Panc1 (cell line): ENCODE data around the gene MAPK8IP3. TPM values are rescaled to one million over a fixed set of nuclear protein-coding genes. Genes with fewer than 3 reads are reported as not detected.

Source experiments
- ATAC-seq: fragments of 200-7000 bp; cut with Tn5 transposase; 2 replicates; pipeline ENCODE4 v1.9.1; 2020; ENCODE audit warnings: mild to moderate bottlenecking, moderate library complexity
- BruUV-seq: library from RNA; stranded (reverse); fragments of 400-500 nt; replicated peaks from 2 replicates; lab custom pipeline; 2021; lab: Mats Ljungman, UMichigan
- CTCF ChIA-PET: fragments of 300-600 bp; sonication (Branson Sonifier 250); formaldehyde crosslinking; loops from one replicate; lab custom pipeline; 2022; ENCODE audit warnings: antibody characterized with exemption; lab: Charles Lee
- POLR2A ChIA-PET: fragments of 300-600 bp; sonication (Branson Sonifier 250); formaldehyde crosslinking; loops from one replicate; lab custom pipeline; 2022; ENCODE audit warnings: antibody characterized with exemption; lab: Charles Lee
- DNase-seq: peaks from one replicate; pipeline ENCODE4 v3.0.0-alpha.2; 2010; ENCODE audit warnings: low read depth, low spot score
- H3K27ac ChIP-seq: 2 replicates; pipeline ENCODE4 v1.5.1; 2011; ENCODE audit warnings: mild to moderate bottlenecking, low read length, inconsistent platforms
- H3K27me3 ChIP-seq: fragments of 200-500 bp; sonication (Bioruptor generic); 2 replicates; pipeline ENCODE4 v1.6.0; 2014; ENCODE audit warnings: low read length, inconsistent platforms; ENCODE audit not compliant: control insufficient read depth, insufficient read depth
- H3K36me3 ChIP-seq: fragments of 200-500 bp; sonication (Bioruptor generic); 2 replicates; pipeline ENCODE4 v1.5.1; 2014; ENCODE audit warnings: inconsistent platforms, mild to moderate bottlenecking, low read length, moderate library complexity; ENCODE audit not compliant: control insufficient read depth, insufficient read depth
- H3K4me1 ChIP-seq: 2 replicates; pipeline ENCODE4 v1.5.1; 2011; ENCODE audit warnings: inconsistent platforms, mild to moderate bottlenecking, low read length, moderate library complexity; ENCODE audit not compliant: control insufficient read depth, insufficient read depth
- H3K4me3 ChIP-seq, 2 experiments: 2 replicates each; pipeline ENCODE4 v1.5.1; 2011 to 2012; ENCODE audit warnings: low read depth in 2 of 2, low read length in 2 of 2, mild to moderate bottlenecking in 2 of 2, inconsistent platforms in 1 of 2, moderate library complexity in 1 of 2
- H3K9me3 ChIP-seq: fragments of 200-500 bp; sonication (Bioruptor generic); 2 replicates; pipeline ENCODE4 v1.5.1; 2014; ENCODE audit warnings: low read depth, mild to moderate bottlenecking, inconsistent platforms, low read length, moderate library complexity; ENCODE audit not compliant: control insufficient read depth, insufficient read depth
- POLR2AphosphoS5 ChIP-seq: IDR thresholded peaks from 2 replicates; pipeline ENCODE4 v1.6.1; 2012; ENCODE audit warnings: mild to moderate bottlenecking, low read depth, low read length, moderate library complexity
- SIN3A ChIP-seq: IDR thresholded peaks from 2 replicates; pipeline ENCODE4 v1.6.1; 2012; ENCODE audit warnings: low read depth, mild to moderate bottlenecking, low read length, moderate library complexity, borderline replicate concordance; ENCODE audit not compliant: insufficient read depth
- TCF7L2 ChIP-seq: IDR thresholded peaks from 2 replicates; pipeline ENCODE4 v1.6.1; 2011; ENCODE audit warnings: mild to moderate bottlenecking, low read depth, low read length, inconsistent platforms
- in situ Hi-C: cut with HindIII; loops from 2 replicates; pipeline ENCODE4 v1.10.0; 2016; ENCODE audit warnings: low sequenced_read_pairs, low pct_unique_long_range_greater_than_20kb
- intact Hi-C: fragments of 100-400 bp; cut with micrococcal nuclease; formaldehyde crosslinking; loops from one replicate; pipeline ENCODE4 v1.10.0; 2022; ENCODE audit not compliant: unreplicated experiment
- total RNA-seq: library from RNA; stranded (reverse); gene quantifications from one replicate; pipeline ENCODE4 v1.2.1, GENCODE V29; 2021; ENCODE audit not compliant: unreplicated experiment
- TF ChIP-seq, protein P1 (sequence below): fragments of 450-650 bp; IDR thresholded peaks from 2 replicates; pipeline ENCODE4 v1.5.1; 2017; ENCODE audit warnings: mild to moderate bottlenecking
- TF ChIP-seq, protein P2 (sequence below), 2 experiments: IDR thresholded peaks; 2 replicates each; pipeline ENCODE4 v1.6.1; 2011 to 2012; ENCODE audit warnings: low read depth in 2 of 2, control low read depth in 1 of 2, low read length in 1 of 2, mild to moderate bottlenecking in 1 of 2, moderate library complexity in 1 of 2; ENCODE audit not compliant: insufficient read depth in 1 of 2

The MAPK8IP3 gene
- total RNA-seq, 1 experiment from 2014 or later = 108 TPM

DNA sequence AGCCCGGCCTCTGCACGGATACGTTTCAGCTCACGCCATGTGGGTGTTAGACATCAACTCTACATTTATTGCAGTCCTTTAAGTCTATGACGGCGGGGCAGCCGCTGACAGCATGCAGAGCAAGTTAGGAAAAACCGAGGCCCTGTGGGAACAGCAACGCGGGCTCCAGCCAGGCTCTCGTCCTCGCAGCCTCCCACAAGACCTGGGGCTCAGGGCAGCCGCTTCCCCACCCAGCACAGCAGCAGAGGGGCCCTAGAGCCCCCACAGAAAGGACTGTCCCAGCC is 70.6 kb downstream of the MAPK8IP3 start:
- Histone ChIP-seq H3K4me1 (peaks cover 61% of the 10 kb centered on the region), H3K4me3 (no peak overlapping the region), H3K27ac (peak overlapping the region; percentile 70), H3K36me3 (no peaks in the 10 kb centered on the region; the same call in 1 of the 2 replicates), H3K9me3 (no peaks in the 10 kb centered on the region), H3K27me3 (no peaks in the 10 kb centered on the region)
- BruUV-seq = no TSS peak
- ATAC-seq (no peak), DNase-seq (no peak)
- POLR2A ChIA-PET = no interaction called here
- intact Hi-C loops (loop anchor here (10.0 kb wide), 1 partner anchor 1092 kb away; the partner anchor contains the start of genes JMJD8 and STUB1), in situ Hi-C loops (no loop called here)
- CTCF ChIA-PET = no interaction called here
- 0 out of 2 replicates have a peak, but pooled peaks have one; percentile 17 for TF ChIP-seq SIN3A
- TF ChIP-seq, protein P1, sequence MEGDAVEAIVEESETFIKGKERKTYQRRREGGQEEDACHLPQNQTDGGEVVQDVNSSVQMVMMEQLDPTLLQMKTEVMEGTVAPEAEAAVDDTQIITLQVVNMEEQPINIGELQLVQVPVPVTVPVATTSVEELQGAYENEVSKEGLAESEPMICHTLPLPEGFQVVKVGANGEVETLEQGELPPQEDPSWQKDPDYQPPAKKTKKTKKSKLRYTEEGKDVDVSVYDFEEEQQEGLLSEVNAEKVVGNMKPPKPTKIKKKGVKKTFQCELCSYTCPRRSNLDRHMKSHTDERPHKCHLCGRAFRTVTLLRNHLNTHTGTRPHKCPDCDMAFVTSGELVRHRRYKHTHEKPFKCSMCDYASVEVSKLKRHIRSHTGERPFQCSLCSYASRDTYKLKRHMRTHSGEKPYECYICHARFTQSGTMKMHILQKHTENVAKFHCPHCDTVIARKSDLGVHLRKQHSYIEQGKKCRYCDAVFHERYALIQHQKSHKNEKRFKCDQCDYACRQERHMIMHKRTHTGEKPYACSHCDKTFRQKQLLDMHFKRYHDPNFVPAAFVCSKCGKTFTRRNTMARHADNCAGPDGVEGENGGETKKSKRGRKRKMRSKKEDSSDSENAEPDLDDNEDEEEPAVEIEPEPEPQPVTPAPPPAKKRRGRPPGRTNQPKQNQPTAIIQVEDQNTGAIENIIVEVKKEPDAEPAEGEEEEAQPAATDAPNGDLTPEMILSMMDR = no peak
- no peak for TF ChIP-seq TCF7L2
- no peak for TF ChIP-seq POLR2AphosphoS5

GRCh38 chr16:1776991-1777374 is 71.0 kb downstream of the MAPK8IP3 start:
- no peaks in the 10 kb centered on the region for H3K9me3 ChIP-seq
- H3K4me3 ChIP-seq = no peak overlapping the region
- H3K4me1 ChIP-seq = peaks cover 61% of the 10 kb centered on the region
- TF ChIP-seq TCF7L2 = no peak
- TF ChIP-seq POLR2AphosphoS5 = 0 out of 2 replicates have a peak, but pooled peaks have one; percentile 42
- in situ Hi-C loops = no loop called here
- intact Hi-C loops = loop anchor here (10.0 kb wide), 1 partner anchor 1092 kb away; the partner anchor contains the start of genes JMJD8 and STUB1
- ChIA-PET POLR2A (no interaction called here), CTCF (interaction anchor here (0.6 kb wide), 1 partner anchor 47 kb away, joined by 17 read pairs; no protein-coding TSS in a partner anchor)
- no peaks in the 10 kb centered on the region; the same call in 1 of the 2 replicates for H3K36me3 ChIP-seq
- DNase-seq = no peak
- no peak for ATAC-seq
- no peaks in the 10 kb centered on the region for H3K27me3 ChIP-seq
- peak overlapping the region; percentile 70 for H3K27ac ChIP-seq
- BruUV-seq = no TSS peak

DNA sequence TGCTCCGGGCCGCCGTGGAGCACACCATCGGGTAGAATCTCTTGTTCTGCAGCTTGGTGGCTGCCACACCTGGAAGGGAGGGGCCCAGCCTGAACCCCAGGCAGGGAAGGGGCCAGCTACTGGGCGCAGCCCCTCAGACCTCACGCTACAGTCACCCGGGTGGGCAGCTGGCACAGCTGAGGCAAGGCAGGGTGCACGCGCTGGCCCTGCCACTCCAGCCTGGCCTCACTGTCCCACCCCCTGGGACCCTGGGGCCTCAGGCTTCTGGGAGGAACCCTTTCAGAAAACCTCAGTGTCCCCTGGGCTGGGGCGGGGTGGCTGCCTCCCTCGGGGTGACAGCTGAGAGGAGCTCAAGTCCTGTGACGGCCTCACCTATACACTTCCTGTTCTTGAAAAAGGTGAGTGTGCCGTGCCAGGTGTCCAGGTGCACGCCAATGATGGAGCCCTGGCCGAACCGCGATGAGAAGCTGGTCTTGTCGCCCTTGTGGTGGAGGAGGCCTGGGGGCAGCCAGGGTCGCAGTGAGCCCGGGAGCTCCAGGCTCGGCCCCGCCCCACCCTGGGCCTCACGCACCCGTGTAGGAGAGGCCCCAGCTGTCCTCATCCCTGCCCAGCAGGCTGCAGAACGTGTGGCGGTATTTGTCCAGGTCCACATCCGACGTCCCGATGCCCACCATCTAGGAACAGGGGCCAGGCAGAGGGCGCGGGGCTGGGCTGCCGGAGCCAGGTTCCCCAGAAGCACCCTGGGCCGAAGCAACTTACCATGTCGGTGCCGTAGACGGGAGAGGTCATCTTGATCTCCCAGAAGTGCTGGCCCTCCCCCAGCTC is 71.6 kb downstream of the MAPK8IP3 start:
- Histone ChIP-seq H3K36me3 (no peaks in the 10 kb centered on the region; the same call in 1 of the 2 replicates), H3K4me1 (peaks cover 61% of the 10 kb centered on the region), H3K9me3 (no peaks in the 10 kb centered on the region), H3K27me3 (no peaks in the 10 kb centered on the region), H3K4me3 (no peak overlapping the region), H3K27ac (peak overlapping the region; percentile 77; the same call in 1 of the 2 replicates)
- POLR2A ChIA-PET = no interaction called here
- in situ Hi-C loops (no loop called here), intact Hi-C loops (loop anchor here (10.0 kb wide), 1 partner anchor 1093 kb away; the partner anchor contains the start of genes JMJD8 and STUB1)
- TF ChIP-seq TCF7L2 (no peak), POLR2AphosphoS5 (peak; percentile 51; the same call in 1 of the 2 replicates), SIN3A (no peak)
- TF ChIP-seq, protein P1 = no peak
- TF ChIP-seq, protein P2, sequence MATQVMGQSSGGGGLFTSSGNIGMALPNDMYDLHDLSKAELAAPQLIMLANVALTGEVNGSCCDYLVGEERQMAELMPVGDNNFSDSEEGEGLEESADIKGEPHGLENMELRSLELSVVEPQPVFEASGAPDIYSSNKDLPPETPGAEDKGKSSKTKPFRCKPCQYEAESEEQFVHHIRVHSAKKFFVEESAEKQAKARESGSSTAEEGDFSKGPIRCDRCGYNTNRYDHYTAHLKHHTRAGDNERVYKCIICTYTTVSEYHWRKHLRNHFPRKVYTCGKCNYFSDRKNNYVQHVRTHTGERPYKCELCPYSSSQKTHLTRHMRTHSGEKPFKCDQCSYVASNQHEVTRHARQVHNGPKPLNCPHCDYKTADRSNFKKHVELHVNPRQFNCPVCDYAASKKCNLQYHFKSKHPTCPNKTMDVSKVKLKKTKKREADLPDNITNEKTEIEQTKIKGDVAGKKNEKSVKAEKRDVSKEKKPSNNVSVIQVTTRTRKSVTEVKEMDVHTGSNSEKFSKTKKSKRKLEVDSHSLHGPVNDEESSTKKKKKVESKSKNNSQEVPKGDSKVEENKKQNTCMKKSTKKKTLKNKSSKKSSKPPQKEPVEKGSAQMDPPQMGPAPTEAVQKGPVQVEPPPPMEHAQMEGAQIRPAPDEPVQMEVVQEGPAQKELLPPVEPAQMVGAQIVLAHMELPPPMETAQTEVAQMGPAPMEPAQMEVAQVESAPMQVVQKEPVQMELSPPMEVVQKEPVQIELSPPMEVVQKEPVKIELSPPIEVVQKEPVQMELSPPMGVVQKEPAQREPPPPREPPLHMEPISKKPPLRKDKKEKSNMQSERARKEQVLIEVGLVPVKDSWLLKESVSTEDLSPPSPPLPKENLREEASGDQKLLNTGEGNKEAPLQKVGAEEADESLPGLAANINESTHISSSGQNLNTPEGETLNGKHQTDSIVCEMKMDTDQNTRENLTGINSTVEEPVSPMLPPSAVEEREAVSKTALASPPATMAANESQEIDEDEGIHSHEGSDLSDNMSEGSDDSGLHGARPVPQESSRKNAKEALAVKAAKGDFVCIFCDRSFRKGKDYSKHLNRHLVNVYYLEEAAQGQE (IDR thresholded peaks at IDR 0.05; ENCODE audit: insufficient read depth in 1 of 2, low read depth in 2 of 2, low read length in 1 of 2) = no peak
- no TSS peak for BruUV-seq
- ATAC-seq = no peak
- CTCF ChIA-PET = interaction anchor here (0.6 kb wide), 1 partner anchor 46 kb away, joined by 17 read pairs; no protein-coding TSS in a partner anchor
- DNase-seq = no peak
